Naive B cell (primary cell): ENCODE data around the gene GARNL3. TPM values are rescaled to one million over a fixed set of nuclear protein-coding genes. Genes with fewer than 3 reads are reported as not detected.

Source experiments
- ATAC-seq, 2 donors: fragments of 150-1000 bp; cut with Tn5 transposase; 2 replicates each; pipeline ENCODE4 v1.10.0; 2021; ENCODE audit warnings: low read depth in 2 of 2, mild to moderate bottlenecking in 2 of 2, moderate library complexity in 2 of 2
- DNase-seq: peaks from one replicate; pipeline ENCODE4 v3.0.0; 2022
- H3K27ac Mint-ChIP-seq, 6 donors: one replicate each; pipeline ENCODE4 v1.8.0; 2020 to 2022; ENCODE audit warnings: mild to moderate bottlenecking in 6 of 6, mixed read lengths in 6 of 6, moderate library complexity in 5 of 6, inconsistent platforms in 2 of 6
- H3K27me3 Mint-ChIP-seq, 3 donors: one replicate each; pipeline ENCODE4 v1.8.0; 2021 to 2022; ENCODE audit warnings: mixed read lengths in 3 of 3, mild to moderate bottlenecking in 1 of 3
- H3K36me3 Mint-ChIP-seq, 2 donors: one replicate each; pipeline ENCODE4 v1.8.0; 2020 to 2022; ENCODE audit warnings: mixed read lengths in 2 of 2, inconsistent platforms in 1 of 2, mild to moderate bottlenecking in 1 of 2
- H3K4me1 Mint-ChIP-seq, 3 donors: one replicate each; pipeline ENCODE4 v1.8.0; 2020 to 2022; ENCODE audit warnings: mixed read lengths in 3 of 3, inconsistent platforms in 1 of 3, mild to moderate bottlenecking in 1 of 3, moderate library complexity in 1 of 3
- H3K4me3 Mint-ChIP-seq, 8 donors: one replicate each; pipeline ENCODE4 v1.8.0; 2020 to 2022; ENCODE audit warnings: mild to moderate bottlenecking in 8 of 8, mixed read lengths in 8 of 8, moderate library complexity in 8 of 8, inconsistent platforms in 2 of 8
- H3K9me3 Mint-ChIP-seq, 7 donors: one replicate each; pipeline ENCODE4 v1.8.0; 2020 to 2022; ENCODE audit warnings: mixed read lengths in 7 of 7, mild to moderate bottlenecking in 5 of 7, inconsistent platforms in 2 of 7, moderate library complexity in 1 of 7
- polyA plus RNA-seq, 6 donors: library from polyadenylated mRNA; unstranded; fragments of 300-500 nt; fragmentation: Illumina TruSeq; gene quantifications; one replicate each; pipeline ENCODE4 v1.2.3, GENCODE V29; 2021; ENCODE audit warnings: low read depth in 6 of 6

GARNL3 gene
- polyA plus RNA-seq, 6 donors from 2014 or later, result 0.71 to 3.1 (median 1.1) TPM; not detected in 2

DNA sequence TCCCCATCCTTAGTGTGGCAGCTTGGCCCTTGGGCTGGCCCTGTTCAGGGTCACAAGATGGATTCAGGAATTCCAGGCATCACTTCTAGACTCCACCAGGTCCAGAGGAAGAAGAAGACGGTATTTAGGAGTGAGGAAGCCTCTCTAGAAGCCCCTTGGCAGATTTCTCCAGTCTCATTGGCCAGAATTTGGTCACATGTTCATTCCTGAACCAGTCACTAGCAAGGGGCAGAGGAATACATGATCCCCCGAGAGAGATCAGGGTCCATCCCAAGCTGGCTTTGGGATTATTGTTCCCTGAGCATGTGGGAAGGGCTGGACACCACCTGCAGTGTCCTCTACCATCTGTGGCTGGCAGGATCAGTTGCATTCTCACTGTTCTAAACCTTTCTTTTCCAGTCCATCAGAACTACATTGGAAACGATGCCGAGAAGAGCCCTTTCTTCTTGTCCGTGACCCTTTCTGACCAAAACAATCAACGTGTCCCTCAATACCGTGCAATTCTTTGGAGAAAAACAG lies 48.5 kb downstream of the GARNL3 start:
- Mint-ChIP-seq H3K36me3 (no peaks in the 10 kb centered on the region), H3K27ac (no peak overlapping the region), H3K4me3 (no peak overlapping the region), H3K9me3 (no peaks in the 10 kb centered on the region), H3K27me3 (peaks cover 0 to 12% (median 6%) of the 10 kb centered on the region in 3 donors), H3K4me1 (no peaks in the 10 kb centered on the region)
- ATAC-seq (no peak), DNase-seq (no peak)

DNA sequence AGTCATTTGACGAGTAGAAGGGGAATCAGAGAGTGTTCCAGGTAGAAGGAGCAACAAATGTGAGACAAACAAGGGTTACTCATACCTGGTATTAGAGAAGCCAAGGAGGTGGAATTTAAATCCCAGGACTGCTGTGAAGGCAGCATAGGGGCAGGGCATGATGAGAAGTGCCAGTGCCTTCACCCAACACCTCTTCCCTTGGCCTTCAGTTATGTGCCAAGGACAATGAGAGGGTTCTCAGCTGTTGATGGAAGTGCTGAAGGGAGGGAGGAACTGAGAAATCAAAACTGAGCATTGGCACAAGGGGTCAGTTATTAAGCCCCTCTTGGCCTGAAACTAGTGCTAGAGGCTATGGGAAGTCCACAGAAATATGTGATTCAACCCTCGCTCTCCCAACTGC lies 50.3 kb downstream of the GARNL3 start:
- Mint-ChIP-seq H3K27me3 (peaks cover 0 to 12% (median 6%) of the 10 kb centered on the region in 3 donors), H3K9me3 (peaks cover 0 to 10% (median 0%) of the 10 kb centered on the region in 7 donors), H3K36me3 (no peaks in the 10 kb centered on the region), H3K4me1 (peaks cover 0 to 12% (median 9%) of the 10 kb centered on the region in 3 donors), H3K4me3 (no peak overlapping the region), H3K27ac (peak overlapping the region in 1 of 6 donors; percentile 3)
- DNase-seq (no peak), ATAC-seq (no peak)

DNA sequence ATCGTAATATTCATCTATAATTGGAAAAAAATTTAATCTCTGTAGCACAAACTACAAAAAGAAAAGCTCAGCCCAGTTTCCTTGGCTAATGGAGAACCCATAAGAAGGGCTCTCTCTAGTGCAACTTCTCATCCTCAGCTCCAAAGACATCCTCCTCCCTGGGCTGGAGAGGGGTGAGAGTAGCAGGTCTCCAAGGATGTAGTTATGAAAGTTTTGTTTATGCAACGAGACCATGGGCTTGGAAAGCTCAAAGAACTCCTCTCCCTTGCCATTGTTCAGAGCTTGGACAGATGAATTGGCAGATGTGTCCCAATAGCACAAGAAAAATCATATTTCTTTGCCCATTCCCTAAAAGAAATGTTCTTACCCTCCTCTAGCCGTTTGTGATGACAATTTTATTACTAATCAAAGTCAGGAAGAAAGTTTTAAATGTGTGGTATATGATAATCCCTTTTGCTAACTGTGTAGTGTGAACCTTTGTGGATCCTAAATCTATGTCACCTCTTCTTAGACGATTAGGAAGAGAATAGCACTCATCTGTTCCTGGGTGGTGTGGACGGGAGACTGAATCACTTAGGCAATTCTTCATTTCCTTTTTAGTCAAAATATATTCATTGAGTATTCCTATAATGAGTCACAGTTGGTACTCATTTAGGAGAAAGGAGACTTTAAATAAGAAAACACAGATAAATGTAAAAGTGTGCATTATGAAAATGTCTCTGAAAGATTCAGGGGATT lies 52.2 kb downstream of the GARNL3 start:
- no peaks in the 10 kb centered on the region for H3K36me3 Mint-ChIP-seq
- peaks cover 0 to 12% (median 9%) of the 10 kb centered on the region in 3 donors for H3K4me1 Mint-ChIP-seq
- H3K4me3 Mint-ChIP-seq, result no peak overlapping the region
- ATAC-seq (no peak), DNase-seq (no peak)
- H3K9me3 Mint-ChIP-seq, result peaks cover 0 to 10% (median 0%) of the 10 kb centered on the region in 7 donors
- H3K27me3 Mint-ChIP-seq, result peaks cover 6 to 15% (median 11%) of the 10 kb centered on the region in 3 donors
- H3K27ac Mint-ChIP-seq, result no peak overlapping the region

DNA sequence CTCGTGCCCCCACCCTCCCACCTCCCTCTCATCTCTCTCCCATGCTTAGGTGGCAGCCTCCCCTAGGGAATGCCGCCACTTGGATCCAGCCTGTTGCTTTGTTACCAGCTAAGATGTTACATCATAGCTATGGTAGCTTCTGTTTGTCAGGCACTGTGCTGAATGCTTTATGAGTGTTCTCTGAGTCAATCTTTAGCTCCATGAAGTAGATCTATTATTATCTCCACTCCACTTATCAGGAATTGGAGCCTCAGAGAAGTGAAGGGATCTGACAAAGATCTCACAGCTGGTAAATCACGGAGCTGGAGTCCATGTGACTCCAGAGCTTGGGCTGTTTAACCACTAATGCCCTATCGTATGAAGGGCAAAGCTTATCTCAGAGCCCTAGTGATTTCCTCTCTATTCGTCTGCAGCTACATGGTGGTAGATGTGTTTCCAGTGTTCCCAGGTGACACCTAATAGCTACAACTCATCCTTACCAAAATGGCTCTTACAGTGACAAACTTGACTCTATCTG lies 54.1 kb downstream of the GARNL3 start:
- DNase-seq (no peak), ATAC-seq (no peak)
- Mint-ChIP-seq H3K9me3 (peaks cover 0 to 10% (median 0%) of the 10 kb centered on the region in 7 donors), H3K4me3 (no peak overlapping the region), H3K27ac (no peak overlapping the region), H3K4me1 (peaks cover 0 to 12% (median 9%) of the 10 kb centered on the region in 3 donors), H3K36me3 (no peaks in the 10 kb centered on the region), H3K27me3 (peaks cover 8 to 28% (median 20%) of the 10 kb centered on the region in 3 donors)

DNA sequence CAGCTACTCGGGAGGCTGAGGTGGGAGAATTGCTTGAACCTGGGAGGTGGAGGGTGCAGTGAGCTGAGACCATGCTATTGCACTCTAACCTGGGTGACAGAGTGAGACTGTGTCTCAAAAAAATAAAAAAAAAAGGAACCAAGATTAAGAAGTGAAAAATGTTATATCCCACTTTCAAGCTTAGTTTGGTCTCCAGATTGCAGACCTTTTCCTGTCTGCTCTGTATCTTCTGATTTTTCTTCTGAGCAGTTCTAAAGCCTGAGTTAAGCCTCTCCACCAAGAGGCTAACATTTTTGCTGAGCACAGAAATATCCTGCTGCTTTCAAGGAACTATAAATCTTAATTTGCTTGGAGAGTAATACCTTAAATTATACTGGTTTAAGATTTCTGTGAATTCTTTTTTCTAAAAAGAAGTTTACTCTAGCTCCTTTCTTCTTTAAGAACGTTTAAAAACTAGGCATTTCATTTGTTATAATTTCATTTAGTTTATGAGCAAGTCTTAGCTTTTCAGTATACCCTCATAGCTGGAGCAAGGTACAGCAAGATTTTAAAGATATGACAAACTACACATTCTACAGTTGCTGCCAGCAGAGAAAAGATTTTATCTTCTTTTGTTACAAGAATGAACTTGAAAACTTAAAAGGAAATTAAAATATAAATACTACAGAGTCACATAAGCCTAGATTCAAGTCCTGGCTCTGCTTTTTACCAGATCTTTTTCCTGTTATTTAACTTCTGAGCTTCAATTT lies 55.0 kb downstream of the GARNL3 start:
- H3K4me1 Mint-ChIP-seq, result peaks cover 0 to 12% (median 9%) of the 10 kb centered on the region in 3 donors
- H3K27ac Mint-ChIP-seq, result no peak overlapping the region
- peak; percentile 43 to 67 for ATAC-seq
- peak; percentile 1 for DNase-seq
- H3K4me3 Mint-ChIP-seq, result no peak overlapping the region
- H3K27me3 Mint-ChIP-seq, result peaks cover 8 to 28% (median 22%) of the 10 kb centered on the region in 3 donors
- H3K36me3 Mint-ChIP-seq, result no peaks in the 10 kb centered on the region
- H3K9me3 Mint-ChIP-seq, result peaks cover 0 to 10% (median 0%) of the 10 kb centered on the region in 7 donors

DNA sequence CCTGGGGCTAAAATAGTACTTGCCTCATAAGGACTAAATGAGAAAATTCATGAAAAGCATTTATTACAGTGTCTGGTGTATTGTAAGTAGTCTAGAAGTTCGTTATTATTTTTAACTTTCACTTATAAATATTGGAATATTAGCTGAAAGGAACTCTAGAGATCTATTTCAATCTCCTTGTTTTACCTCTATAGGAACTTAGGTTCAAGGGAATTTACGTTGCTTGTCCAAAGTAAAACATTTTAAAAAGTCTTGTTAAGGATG lies 55.5 kb downstream of the GARNL3 start:
- H3K27me3 Mint-ChIP-seq, result peaks cover 8 to 28% (median 21%) of the 10 kb centered on the region in 3 donors
- H3K4me1 Mint-ChIP-seq, result peaks cover 0 to 12% (median 9%) of the 10 kb centered on the region in 3 donors
- H3K9me3 Mint-ChIP-seq, result peaks cover 0 to 10% (median 0%) of the 10 kb centered on the region in 7 donors
- DNase-seq (no peak), ATAC-seq (no peak)
- H3K27ac Mint-ChIP-seq, result no peak overlapping the region
- H3K36me3 Mint-ChIP-seq, result no peaks in the 10 kb centered on the region
- H3K4me3 Mint-ChIP-seq, result no peak overlapping the region

DNA sequence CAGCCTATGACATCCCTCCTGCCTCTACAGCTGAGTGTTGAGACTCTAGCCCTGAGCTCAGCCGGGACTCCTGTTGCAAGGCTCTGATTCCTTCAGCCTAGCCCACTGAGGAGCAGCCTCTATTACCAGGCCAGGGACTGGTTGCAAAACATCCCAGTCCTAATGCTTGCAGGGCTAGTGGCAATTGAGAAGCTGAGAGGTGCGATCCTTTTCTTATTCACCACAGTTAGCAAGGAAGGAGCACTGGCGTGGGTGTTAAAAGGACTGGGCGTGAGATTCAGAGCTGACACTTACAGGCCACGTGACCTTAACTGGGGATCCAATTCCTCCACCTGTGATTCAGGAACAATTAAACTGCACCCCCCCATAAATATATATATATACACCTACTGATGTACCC lies 58.8 kb downstream of the GARNL3 start:
- H3K4me3 Mint-ChIP-seq, result no peak overlapping the region
- peaks cover 0 to 12% (median 9%) of the 10 kb centered on the region in 3 donors for H3K4me1 Mint-ChIP-seq
- DNase-seq (no peak), ATAC-seq (no peak)
- H3K9me3 Mint-ChIP-seq, result peaks cover 0 to 10% (median 0%) of the 10 kb centered on the region in 7 donors
- no peak overlapping the region for H3K27ac Mint-ChIP-seq
- peaks cover 7 to 11% of the 10 kb centered on the region in 2 donors for H3K36me3 Mint-ChIP-seq
- peaks cover 16 to 26% (median 19%) of the 10 kb centered on the region in 3 donors for H3K27me3 Mint-ChIP-seq

DNA sequence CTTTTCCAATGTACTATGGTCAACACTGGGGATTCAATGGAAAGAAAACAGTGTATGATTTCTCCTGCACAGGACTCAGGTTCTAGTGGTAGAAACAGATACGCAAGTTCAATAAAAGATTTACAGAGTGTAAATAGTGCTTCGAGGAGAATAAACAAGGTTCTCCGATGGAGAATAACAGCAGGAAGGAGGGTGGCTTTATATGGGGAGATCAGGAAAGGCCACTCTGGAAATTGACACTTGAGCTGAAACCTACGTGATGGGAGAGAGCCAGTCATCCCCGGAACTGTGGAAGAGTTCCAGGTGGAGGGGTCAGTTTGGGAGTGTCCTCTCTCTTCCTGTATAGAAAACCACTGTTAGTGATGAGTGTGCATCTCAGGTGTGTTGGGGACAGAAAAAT lies 65.9 kb downstream of the GARNL3 start:
- ATAC-seq (no peak), DNase-seq (no peak)
- Mint-ChIP-seq H3K27ac (no peak overlapping the region), H3K9me3 (no peaks in the 10 kb centered on the region), H3K36me3 (peaks cover 6 to 8% of the 10 kb centered on the region in 2 donors), H3K4me3 (no peak overlapping the region), H3K27me3 (peaks cover 4 to 8% (median 6%) of the 10 kb centered on the region in 3 donors), H3K4me1 (no peaks in the 10 kb centered on the region)

DNA sequence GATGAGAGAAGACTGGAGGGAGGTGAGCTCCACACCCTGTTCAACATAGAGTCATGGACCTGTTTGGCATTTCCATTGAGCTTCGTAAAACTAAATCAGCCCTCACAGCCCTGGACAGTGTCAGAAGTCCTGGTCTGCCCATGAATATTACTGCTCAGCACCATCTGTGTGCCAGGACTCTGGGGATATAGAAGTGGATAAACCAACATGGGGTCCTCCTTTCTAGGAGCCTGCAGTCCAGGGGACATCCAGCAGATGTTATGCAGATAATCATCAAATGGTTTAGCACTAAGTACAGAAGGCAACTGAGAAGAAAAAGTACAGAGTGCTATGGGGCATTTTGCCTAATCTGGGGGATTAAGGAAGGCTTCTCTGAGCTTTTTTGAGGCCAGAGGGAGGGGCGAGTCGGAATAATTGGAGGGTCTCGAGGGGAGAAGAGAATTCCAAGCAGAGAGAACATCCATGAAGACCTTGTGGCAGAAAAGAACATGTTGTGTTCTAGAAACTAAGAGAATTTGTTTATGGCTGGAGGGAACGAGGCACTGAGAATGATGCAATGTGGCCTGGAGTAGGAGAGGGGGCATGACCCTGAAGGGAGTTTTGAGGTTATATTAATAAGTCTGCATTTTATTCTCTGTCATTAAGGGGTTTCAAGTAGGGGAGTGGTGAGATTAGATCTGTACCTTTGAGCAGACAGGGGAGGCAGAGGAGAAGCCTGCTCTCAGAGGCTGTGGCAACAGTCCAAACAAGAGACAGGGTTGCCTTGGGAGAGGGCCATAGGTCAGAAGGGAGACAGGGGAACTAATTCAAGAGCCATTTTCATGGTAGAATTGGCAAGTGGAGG lies 68.9 kb downstream of the GARNL3 start:
- peaks cover 0 to 4% (median 0%) of the 10 kb centered on the region in 3 donors for H3K27me3 Mint-ChIP-seq
- H3K9me3 Mint-ChIP-seq, result no peaks in the 10 kb centered on the region
- no peak overlapping the region for H3K27ac Mint-ChIP-seq
- no peak overlapping the region for H3K4me3 Mint-ChIP-seq
- ATAC-seq, result no peak
- no peaks in the 10 kb centered on the region for H3K4me1 Mint-ChIP-seq
- DNase-seq, result no peak
- no peaks in the 10 kb centered on the region for H3K36me3 Mint-ChIP-seq

DNA sequence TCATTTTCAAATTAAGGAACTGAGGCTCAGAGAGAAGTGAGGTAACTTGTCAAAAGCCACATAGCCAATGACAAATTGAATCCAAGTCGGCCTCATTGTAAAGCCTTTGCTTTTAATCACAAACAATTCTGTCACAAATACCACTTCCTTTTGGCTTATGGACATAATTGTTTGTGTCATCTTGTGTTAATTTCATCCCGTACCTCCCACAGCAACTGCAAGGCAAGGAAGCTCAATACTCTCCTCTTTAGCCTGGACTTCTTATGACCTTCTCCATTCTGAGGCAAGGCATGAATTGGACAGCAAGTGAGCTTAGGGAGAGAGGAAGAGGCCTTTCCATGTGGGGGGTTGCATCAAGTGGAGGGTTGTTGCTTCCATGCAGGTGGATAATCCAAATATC lies 70.2 kb downstream of the GARNL3 start:
- Mint-ChIP-seq H3K36me3 (no peaks in the 10 kb centered on the region), H3K27ac (no peak overlapping the region), H3K27me3 (peaks cover 0 to 5% (median 0%) of the 10 kb centered on the region in 3 donors), H3K4me1 (no peaks in the 10 kb centered on the region), H3K9me3 (no peaks in the 10 kb centered on the region), H3K4me3 (no peak overlapping the region)
- DNase-seq, result no peak
- no peak for ATAC-seq

DNA sequence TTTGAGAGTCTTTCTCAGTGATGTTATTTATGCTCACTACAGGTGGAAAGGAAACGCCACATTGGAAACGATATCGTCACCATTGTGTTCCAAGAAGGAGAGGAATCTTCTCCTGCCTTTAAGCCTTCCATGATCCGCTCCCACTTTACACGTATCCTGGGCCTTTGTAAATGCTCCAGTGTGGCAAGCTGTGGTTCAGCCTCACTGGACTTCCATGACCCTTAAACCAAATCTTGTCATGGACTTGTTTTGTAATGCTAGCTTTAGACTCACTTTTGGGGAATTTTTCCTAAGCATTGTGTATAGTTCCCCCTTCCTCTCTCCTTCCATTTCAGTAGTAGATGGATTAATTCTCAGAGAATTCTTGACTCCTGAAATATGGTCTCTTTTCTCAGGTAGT lies 71.5 kb downstream of the GARNL3 start:
- peaks cover 0 to 7% of the 10 kb centered on the region in 2 donors for H3K36me3 Mint-ChIP-seq
- ATAC-seq (no peak), DNase-seq (no peak)
- H3K4me3 Mint-ChIP-seq, result no peak overlapping the region
- H3K4me1 Mint-ChIP-seq, result no peaks in the 10 kb centered on the region
- H3K27me3 Mint-ChIP-seq, result peaks cover 0 to 8% (median 7%) of the 10 kb centered on the region in 3 donors
- no peaks in the 10 kb centered on the region for H3K9me3 Mint-ChIP-seq
- no peak overlapping the region for H3K27ac Mint-ChIP-seq

DNA sequence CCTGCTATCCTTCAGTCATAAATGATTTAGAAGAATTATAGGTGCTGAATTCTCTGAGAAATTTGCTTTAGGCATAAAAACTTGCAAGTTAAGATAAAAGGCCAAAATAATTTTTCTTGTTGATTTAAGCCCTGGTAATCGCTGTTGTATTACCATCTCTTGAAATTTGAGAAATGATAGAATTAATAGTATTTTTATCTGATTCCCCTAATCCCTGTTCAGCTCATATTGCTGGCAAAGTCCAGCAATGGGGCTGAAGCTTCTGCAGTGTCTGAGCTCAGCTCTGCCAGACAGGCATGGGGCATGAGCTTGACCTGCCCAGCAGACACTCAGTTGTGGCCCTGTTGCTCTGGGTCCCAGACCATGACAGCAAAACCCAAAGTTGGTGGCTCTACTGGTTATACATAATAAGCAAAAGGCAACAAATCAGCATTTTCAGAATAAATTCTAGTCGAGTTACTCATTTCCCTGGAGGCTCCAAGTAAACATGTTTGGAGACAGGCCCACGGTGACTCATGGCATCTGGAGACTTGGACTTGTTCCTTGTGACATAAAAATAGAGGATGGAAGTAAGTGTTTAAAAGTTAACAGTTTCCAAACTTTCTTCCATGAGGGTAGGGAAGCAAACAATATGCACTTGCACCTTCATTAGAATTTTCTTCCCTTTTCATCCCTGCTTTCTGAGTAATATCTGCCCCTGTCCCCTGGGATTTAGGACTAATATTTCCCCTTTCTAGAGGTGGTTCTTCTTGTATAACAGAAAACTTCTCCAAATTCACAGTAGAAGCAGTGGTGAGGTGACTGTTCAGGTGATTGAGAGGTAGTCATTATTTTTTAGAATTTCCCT lies 72.2 kb downstream of the GARNL3 start:
- H3K27ac Mint-ChIP-seq, result no peak overlapping the region
- no peaks in the 10 kb centered on the region for H3K9me3 Mint-ChIP-seq
- H3K36me3 Mint-ChIP-seq, result peaks cover 0 to 7% of the 10 kb centered on the region in 2 donors

More for the DNA sequence above, 72.2 kb downstream of the GARNL3 start:
- no peak for DNase-seq
- Mint-ChIP-seq H3K4me1 (no peaks in the 10 kb centered on the region), H3K4me3 (no peak overlapping the region), H3K27me3 (peaks cover 0 to 8% (median 8%) of the 10 kb centered on the region in 3 donors)
- no peak for ATAC-seq
